ENCODE results near the gene CTBP2. TPM values are rescaled to one million over a fixed set of nuclear protein-coding genes. Genes with fewer than 3 reads are reported as not detected.

Gene CTBP2
- total RNA-seq, 1 experiment from 2014 or later = 125 TPM

GRCh38 chr10:125015356-125015944 lies 144.9 kb downstream of the CTBP2 start:
- CTCF ChIA-PET = no interaction called here
- POLR2A ChIA-PET = no interaction called here
- in situ Hi-C loops (cut with HindIII; ENCODE audit: low pct_unique_long_range_greater_than_20kb, low sequenced_read_pairs) (no loop called here), intact Hi-C loops (cut with micrococcal nuclease; ENCODE audit: unreplicated experiment) (no loop called here)
- BruUV-seq (replicated peaks) = no TSS peak
- Histone ChIP-seq H3K36me3 (ENCODE audit: control insufficient read depth, insufficient read depth, low read length) (no peaks in the 10 kb centered on the region; the same call in 1 of the 2 replicates), H3K27ac (ENCODE audit: low read length) (no peak overlapping the region), H3K27me3 (ENCODE audit: control insufficient read depth, insufficient read depth, low read length) (no peaks in the 10 kb centered on the region), H3K4me1 (ENCODE audit: control insufficient read depth, insufficient read depth, low read length) (no peaks in the 10 kb centered on the region), H3K9me3 (ENCODE audit: control insufficient read depth, insufficient read depth, low read depth, low read length) (no peaks in the 10 kb centered on the region), H3K4me3 (ENCODE audit: low read depth in 2 of 2, low read length in 2 of 2) (no peak overlapping the region)
- TF ChIP-seq REST (IDR thresholded peaks at IDR 0.05; ENCODE audit: insufficient read depth in 1 of 2, low read depth in 2 of 2, low read length in 1 of 2) (no peak), POLR2AphosphoS5 (IDR thresholded peaks at IDR 0.05; ENCODE audit: low read depth, low read length) (no peak), SIN3A (IDR thresholded peaks at IDR 0.05; ENCODE audit: borderline replicate concordance, insufficient read depth, low read depth, low read length) (no peak), TCF7L2 (IDR thresholded peaks at IDR 0.05; ENCODE audit: low read depth, low read length) (no peak)
- TF ChIP-seq, protein P1, sequence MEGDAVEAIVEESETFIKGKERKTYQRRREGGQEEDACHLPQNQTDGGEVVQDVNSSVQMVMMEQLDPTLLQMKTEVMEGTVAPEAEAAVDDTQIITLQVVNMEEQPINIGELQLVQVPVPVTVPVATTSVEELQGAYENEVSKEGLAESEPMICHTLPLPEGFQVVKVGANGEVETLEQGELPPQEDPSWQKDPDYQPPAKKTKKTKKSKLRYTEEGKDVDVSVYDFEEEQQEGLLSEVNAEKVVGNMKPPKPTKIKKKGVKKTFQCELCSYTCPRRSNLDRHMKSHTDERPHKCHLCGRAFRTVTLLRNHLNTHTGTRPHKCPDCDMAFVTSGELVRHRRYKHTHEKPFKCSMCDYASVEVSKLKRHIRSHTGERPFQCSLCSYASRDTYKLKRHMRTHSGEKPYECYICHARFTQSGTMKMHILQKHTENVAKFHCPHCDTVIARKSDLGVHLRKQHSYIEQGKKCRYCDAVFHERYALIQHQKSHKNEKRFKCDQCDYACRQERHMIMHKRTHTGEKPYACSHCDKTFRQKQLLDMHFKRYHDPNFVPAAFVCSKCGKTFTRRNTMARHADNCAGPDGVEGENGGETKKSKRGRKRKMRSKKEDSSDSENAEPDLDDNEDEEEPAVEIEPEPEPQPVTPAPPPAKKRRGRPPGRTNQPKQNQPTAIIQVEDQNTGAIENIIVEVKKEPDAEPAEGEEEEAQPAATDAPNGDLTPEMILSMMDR (IDR thresholded peaks at IDR 0.05) = no peak
- ATAC-seq (no peak), DNase-seq (ENCODE audit: low read depth, low spot score) (no peak)

DNA sequence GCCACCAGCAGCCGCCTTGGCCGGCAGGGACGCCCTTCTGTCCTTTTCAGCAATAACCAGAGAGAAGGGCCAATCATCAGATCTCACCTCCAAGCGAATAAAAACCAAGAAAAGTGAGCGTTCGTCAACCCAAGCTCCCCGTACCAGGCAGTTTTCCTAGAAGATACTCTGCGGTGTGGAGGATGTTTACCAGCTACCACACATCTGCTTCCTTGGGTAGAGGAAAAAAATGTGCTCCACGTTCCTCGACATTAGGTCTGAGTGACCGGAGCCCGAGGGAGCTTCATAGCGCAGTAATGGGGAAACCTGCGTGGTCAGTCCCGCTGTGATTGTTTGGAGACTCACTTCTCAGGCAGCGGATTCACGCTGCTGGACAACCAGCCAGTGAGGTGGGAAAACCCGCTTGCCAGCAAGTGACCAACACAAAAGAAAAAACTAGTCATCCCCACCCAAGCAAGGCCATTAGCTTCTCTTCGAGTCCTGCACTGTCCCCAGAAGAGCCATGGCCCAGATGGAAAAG lies 145.5 kb downstream of the CTBP2 start:
- no peak for DNase-seq (ENCODE audit: low read depth, low spot score)
- Histone ChIP-seq H3K36me3 (ENCODE audit: control insufficient read depth, insufficient read depth, low read length) (no peaks in the 10 kb centered on the region; the same call in 1 of the 2 replicates), H3K9me3 (ENCODE audit: control insufficient read depth, insufficient read depth, low read depth, low read length) (no peaks in the 10 kb centered on the region), H3K4me3 (ENCODE audit: low read depth in 2 of 2, low read length in 2 of 2) (no peak overlapping the region), H3K27me3 (ENCODE audit: control insufficient read depth, insufficient read depth, low read length) (no peaks in the 10 kb centered on the region), H3K4me1 (ENCODE audit: control insufficient read depth, insufficient read depth, low read length) (no peaks in the 10 kb centered on the region), H3K27ac (ENCODE audit: low read length) (no peak overlapping the region)
- intact Hi-C loops (cut with micrococcal nuclease; ENCODE audit: unreplicated experiment) = no loop called here
- BruUV-seq (replicated peaks) = no TSS peak
- TF ChIP-seq POLR2AphosphoS5 (IDR thresholded peaks at IDR 0.05; ENCODE audit: low read depth, low read length) = no peak
- TF ChIP-seq SIN3A (IDR thresholded peaks at IDR 0.05; ENCODE audit: borderline replicate concordance, insufficient read depth, low read depth, low read length) = no peak
- no peak for TF ChIP-seq TCF7L2 (IDR thresholded peaks at IDR 0.05; ENCODE audit: low read depth, low read length)
- TF ChIP-seq, protein P1 (IDR thresholded peaks at IDR 0.05) = no peak
- TF ChIP-seq REST (IDR thresholded peaks at IDR 0.05; ENCODE audit: insufficient read depth in 1 of 2, low read depth in 2 of 2, low read length in 1 of 2) = no peak
- no peak for ATAC-seq
- CTCF ChIA-PET = no interaction called here
- POLR2A ChIA-PET = no interaction called here
- in situ Hi-C loops (cut with HindIII; ENCODE audit: low pct_unique_long_range_greater_than_20kb, low sequenced_read_pairs) = no loop called here

Measured in Panc1 (cell line).